Right cardiac atrium (tissue), 5 donors: ENCODE results near the gene AGBL4. TPM values are rescaled to one million over a fixed set of nuclear protein-coding genes. Genes with fewer than 3 reads are reported as not detected.
A peak's percentile ranks its signal among the peaks of the same experiment; 100 is the strongest.

Source experiments
- ATAC-seq, 2 donors: fragments of 200-7000 bp; cut with Tn5 transposase; one replicate each; pipeline versions ENCODE4 v1.8.0 to v1.9.1; 2020; ENCODE audit warnings: moderate library complexity in 2 of 2, mild to moderate bottlenecking in 1 of 2
- DNase-seq, 3 donors: peaks; one replicate each; pipeline ENCODE4 v3.0.0-alpha.2; 2020
- H3K27ac ChIP-seq: one replicate; pipeline ENCODE4 v1.5.1; 2013; ENCODE audit warnings: mild to moderate bottlenecking, low read length, control low read depth, moderate library complexity
- H3K27me3 ChIP-seq: one replicate; pipeline ENCODE4 v1.6.1; 2013; ENCODE audit not compliant: control insufficient read depth, insufficient read depth
- H3K4me1 ChIP-seq: one replicate; pipeline ENCODE4 v1.6.1; 2013; ENCODE audit warnings: low read length; ENCODE audit not compliant: control insufficient read depth, insufficient read depth
- H3K4me3 ChIP-seq: one replicate; pipeline ENCODE4 v1.5.1; 2013; ENCODE audit warnings: low read length, control low read depth
- H3K9me3 ChIP-seq: one replicate; pipeline ENCODE4 v1.6.1; 2013; ENCODE audit warnings: low read length; ENCODE audit not compliant: control insufficient read depth
- WGBS: extraction: QIAGEN DNeasy Blood & Tissue Kit; methylation state at CpG from one replicate; pipeline ENCODE4 v1.1.7; 2013; 5-methylcytosine and 5-hydroxymethylcytosine counted together
- intact Hi-C, 4 donors: fragments of 100-400 bp; cut with DNase I; formaldehyde crosslinking; loops; one replicate each; pipeline versions ENCODE4 v1.11.0 to v1.14.0; 2022 to 2023
- polyA plus RNA-seq: library from polyadenylated mRNA; stranded (reverse); fragments of 200-250 nt; gene quantifications from one replicate; pipeline ENCODE4 v1.2.3, GENCODE V29; 2013
- total RNA-seq, 4 donors: library from RNA; stranded (reverse); fragmentation: NEBNext Ultra II Directional; extraction: Animal tissue kit (Norgen Biotek cat#: 25700); gene quantifications; one replicate each; pipeline ENCODE4 v1.2.1, GENCODE V29; 2021
- donor health status: healthy with polysubstance abuse.
- donor health status: DM: no; HTN: yes; CAD: no.
- donor health status: DM: no; HTN: no; CAD: no.
- donor health status: DM: no; HTN: yes; CAD: no; lungs with severe emphysema.
- donor health status: DM: yes; HTN: yes; CAD: no.

AGBL4 gene
- total and polyA plus RNA-seq, 5 donors, result 1.1 to 4.3 (median 4.0) TPM

DNA sequence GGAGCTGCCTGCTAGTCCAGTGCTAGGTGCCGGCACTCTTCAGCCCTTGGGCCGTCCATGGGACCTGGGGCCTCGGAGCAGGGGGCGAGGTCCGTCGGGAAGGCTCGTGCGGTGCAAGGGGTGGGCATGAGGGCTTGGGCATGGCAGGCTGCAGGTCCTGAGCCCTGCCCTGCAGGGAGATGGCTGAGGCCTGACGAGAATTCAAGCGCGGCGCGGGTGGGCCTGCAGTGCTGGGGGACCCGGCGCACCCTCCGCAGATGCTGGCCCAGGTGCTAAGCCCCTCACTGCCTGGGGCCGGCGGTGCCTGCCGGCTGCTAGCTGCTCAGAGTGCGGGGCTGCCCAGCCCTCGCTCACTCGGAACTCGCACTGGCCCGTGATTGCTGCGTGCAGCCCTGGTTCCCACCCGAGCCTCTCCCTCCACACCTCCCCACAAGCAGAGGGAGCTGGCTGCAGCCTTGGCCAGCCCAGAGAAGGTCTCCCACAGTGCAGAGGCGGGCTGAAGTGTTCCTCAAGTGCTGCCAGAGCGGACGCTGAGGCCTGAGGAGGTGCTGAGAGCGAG, 467.0 kb downstream of the AGBL4 start:
- peak in 2 of 3 donors; percentile 45 to 46 for DNase-seq
- WGBS, result 95% methylated on average over 30 of the region's 30 CpGs
- Histone ChIP-seq H3K4me3 (no peak overlapping the region), H3K9me3 (no peaks in the 10 kb centered on the region), H3K27me3 (no peaks in the 10 kb centered on the region), H3K4me1 (no peaks in the 10 kb centered on the region), H3K27ac (no peak overlapping the region)
- ATAC-seq, result no peak
- intact Hi-C loops, result no loop called here

DNA sequence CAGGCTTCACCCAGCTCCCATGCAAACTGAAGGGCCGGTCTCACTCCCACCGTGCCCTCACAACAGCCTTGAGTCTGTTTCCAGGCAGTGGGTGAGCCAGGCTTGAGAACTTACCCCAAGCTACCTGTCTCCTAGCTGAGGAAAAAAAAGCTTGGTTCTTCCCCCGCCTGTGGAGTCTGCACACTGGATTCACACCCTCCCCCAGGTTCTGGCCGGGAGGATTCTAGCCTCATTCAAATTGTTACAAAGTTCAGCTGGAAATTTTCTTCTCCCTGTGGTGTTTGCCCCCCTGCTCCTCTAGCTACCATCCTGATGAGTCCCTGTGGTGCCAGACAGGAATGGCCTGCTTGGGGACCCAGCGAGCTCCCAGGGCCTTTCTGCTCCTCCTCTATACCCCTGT, 471.7 kb downstream of the AGBL4 start:
- intact Hi-C loops, result no loop called here
- no peak for DNase-seq
- Histone ChIP-seq H3K4me1 (no peaks in the 10 kb centered on the region), H3K4me3 (no peak overlapping the region), H3K27ac (no peak overlapping the region), H3K27me3 (no peaks in the 10 kb centered on the region), H3K9me3 (no peaks in the 10 kb centered on the region)
- WGBS, result 81% methylated on average over 5 of the region's 5 CpGs
- no peak for ATAC-seq

DNA sequence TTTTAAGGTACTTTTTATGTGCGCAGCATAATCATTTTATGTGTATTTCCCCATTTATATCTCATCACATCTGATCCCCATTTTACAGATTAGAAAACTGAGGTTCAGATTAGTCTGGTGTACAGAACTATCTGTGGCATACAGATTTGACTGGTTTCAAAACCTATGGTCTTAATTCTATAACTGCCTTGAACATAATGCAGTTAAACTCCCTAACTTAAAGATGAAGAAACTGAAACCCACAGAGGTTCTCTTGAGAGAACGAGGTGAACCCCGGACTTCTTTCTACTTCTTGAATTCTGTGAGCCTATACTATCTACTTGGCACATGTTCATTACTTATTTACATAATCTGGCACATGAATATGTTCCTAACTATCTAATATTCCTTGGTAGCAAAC, 479.1 kb downstream of the AGBL4 start:
- intact Hi-C loops, result no loop called here
- 77% methylated on average over 3 of the region's 3 CpGs for WGBS

DNA sequence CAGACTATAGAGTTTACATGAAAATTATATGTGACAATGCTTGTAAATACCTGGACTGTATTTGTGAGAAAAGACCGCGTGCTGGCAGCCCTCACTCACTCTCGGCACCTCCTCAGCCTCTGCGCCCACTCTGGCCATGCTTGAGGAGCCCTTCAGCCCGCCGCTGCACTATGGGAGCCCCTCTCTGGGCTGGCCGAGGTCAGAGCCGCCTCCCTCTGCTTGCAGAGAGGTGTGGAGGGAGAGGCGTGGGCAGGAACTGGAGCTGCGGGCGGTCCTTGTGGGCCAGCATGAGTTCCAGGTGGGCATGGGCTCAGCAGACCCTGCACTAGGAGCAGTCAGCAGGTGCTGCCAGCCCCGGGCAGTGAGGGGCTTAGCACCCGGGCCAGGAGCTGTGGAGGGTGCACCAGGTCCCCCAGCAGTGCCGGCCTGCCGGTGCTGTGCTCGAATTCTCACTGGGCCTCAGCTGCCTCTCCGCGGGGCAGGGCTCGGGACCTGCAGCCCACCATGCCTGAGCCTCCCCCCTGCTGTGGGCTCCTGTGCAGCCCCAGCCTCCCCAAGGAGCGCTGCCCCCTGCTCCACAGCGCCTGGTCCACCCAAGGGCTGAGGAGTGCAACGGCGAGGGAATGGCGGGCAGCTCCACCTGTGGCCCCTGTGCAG, 482.5 kb downstream of the AGBL4 start:
- H3K27me3 ChIP-seq, result no peaks in the 10 kb centered on the region
- peak in 1 of 3 donors; percentile 40 for DNase-seq
- no peak overlapping the region for H3K27ac ChIP-seq
- WGBS, result 91% methylated on average over 24 of the region's 24 CpGs
- ATAC-seq, result no peak
- no peak overlapping the region for H3K4me3 ChIP-seq
- no peaks in the 10 kb centered on the region for H3K4me1 ChIP-seq
- intact Hi-C loops, result no loop called here
- no peaks in the 10 kb centered on the region for H3K9me3 ChIP-seq

More for the DNA sequence above, 479.1 kb downstream of the AGBL4 start:
- ATAC-seq (no peak), DNase-seq (no peak)
- Histone ChIP-seq H3K9me3 (no peaks in the 10 kb centered on the region), H3K4me3 (no peak overlapping the region), H3K4me1 (no peaks in the 10 kb centered on the region), H3K27ac (no peak overlapping the region), H3K27me3 (no peaks in the 10 kb centered on the region)

GRCh38 chr1:49527606-49528305, 496.0 kb downstream of the AGBL4 start:
- intact Hi-C loops, result no loop called here
- WGBS, result 61% methylated on average over 7 of the region's 7 CpGs
- H3K27me3 ChIP-seq, result no peaks in the 10 kb centered on the region
- H3K4me3 ChIP-seq, result no peak overlapping the region
- ATAC-seq (no peak), DNase-seq (no peak)
- H3K4me1 ChIP-seq, result no peaks in the 10 kb centered on the region
- H3K9me3 ChIP-seq, result no peaks in the 10 kb centered on the region
- no peak overlapping the region for H3K27ac ChIP-seq

DNA sequence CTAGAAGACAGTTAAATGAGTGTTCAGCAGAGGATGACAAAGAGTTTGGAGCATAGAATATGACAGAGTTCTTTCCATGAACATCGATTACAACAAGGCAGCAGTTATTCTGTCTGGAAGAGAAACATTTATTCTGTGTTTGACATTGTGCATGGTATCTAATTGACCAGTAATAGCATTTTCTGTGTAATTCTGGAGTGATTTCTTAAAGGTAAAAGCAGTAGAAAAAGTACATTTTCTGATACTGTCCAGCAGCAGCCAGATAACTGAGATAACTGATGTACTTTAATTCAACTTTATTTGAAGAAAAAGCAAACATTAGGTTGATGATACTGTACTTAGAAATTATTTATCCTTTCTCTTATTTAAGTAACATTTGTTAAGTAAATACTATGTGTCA, 497.1 kb downstream of the AGBL4 start:
- WGBS, result 84% methylated on average over 1 of the region's 1 CpG
- ATAC-seq (no peak), DNase-seq (no peak)
- intact Hi-C loops, result no loop called here
- no peak overlapping the region for H3K27ac ChIP-seq
- H3K4me3 ChIP-seq, result no peak overlapping the region
- H3K4me1 ChIP-seq, result no peaks in the 10 kb centered on the region
- H3K27me3 ChIP-seq, result no peaks in the 10 kb centered on the region
- H3K9me3 ChIP-seq, result no peaks in the 10 kb centered on the region

DNA sequence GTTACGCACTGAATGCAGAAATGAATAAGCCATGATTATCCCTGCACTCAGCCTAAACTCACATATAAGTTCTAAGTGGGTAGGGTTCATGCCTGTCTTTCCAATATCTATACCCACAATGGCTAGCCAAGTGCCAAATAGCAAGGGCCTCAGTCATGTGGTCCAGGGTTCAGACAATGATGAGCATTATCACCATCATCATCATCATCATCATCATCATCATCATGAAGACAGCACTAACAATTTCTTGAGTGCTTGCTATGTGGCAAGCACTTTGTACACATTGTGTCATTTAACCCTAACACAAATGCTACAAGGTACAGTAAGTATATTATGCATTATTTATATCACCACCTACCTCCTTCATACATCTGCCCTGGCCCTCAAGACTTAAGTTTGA, 500.0 kb downstream of the AGBL4 start:
- no peaks in the 10 kb centered on the region for H3K9me3 ChIP-seq
- H3K4me1 ChIP-seq, result no peaks in the 10 kb centered on the region
- H3K4me3 ChIP-seq, result no peak overlapping the region
- intact Hi-C loops, result no loop called here
- H3K27me3 ChIP-seq, result no peaks in the 10 kb centered on the region
- DNase-seq (no peak), ATAC-seq (no peak)
- no peak overlapping the region for H3K27ac ChIP-seq
- 90% methylated on average over 1 of the region's 1 CpG for WGBS

DNA sequence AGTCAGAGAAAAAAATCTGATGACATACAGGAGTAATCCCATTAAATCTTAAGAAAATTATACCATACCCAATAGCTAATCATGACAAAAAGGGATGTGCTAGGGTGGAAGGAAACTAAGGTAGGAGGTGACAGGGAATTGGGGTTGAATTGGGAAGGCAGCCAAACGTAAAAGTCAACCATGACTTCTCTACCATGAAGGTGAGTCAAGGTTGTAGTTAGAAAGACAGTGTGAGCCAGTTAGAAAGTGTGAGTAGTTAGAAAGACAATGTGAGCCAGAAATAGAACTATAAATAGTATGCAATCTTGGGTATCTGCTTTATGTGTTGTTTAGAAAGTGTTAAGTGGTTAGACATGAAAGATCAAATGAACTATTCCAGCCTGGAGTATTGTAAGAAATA, 556.8 kb downstream of the AGBL4 start:
- Histone ChIP-seq H3K9me3 (no peaks in the 10 kb centered on the region), H3K27ac (no peak overlapping the region), H3K4me1 (no peaks in the 10 kb centered on the region), H3K27me3 (no peaks in the 10 kb centered on the region), H3K4me3 (no peak overlapping the region)
- intact Hi-C loops, result no loop called here
- WGBS, result 45% methylated on average over 1 of the region's 1 CpG
- DNase-seq (no peak), ATAC-seq (no peak)

DNA sequence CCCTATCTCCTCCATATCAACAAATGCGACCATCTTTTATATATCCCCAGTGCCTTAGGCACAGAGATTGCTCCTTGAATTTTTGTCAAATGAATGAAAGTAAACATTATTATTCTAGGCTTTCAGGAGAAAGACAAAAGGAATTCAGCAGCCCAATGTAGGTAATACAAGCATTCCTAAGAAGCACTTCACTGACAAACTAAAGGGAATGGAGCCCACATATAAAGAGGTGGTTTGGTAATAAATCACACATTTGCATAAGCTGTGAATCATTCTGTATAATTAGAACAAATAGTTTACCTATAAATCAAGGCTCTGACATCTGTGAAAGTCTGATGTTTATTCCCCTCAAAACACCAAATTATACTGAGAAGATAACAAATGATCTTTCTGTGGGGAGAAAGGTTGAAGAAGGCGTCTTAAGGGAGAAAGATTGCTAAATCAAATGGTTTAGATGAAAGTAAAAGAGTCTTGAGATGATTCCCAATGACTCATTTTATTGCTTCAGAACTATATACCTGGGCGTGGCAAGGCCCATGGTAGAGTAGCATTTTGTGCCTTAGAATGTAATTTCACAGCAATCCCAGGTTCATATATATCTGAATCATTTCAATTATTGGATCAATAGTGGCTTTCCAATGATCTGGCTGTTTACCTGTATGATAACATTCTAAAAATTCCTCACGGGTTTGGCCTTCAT, 558.1 kb downstream of the AGBL4 start:
- intact Hi-C loops, result no loop called here
- Histone ChIP-seq H3K27ac (no peak overlapping the region), H3K9me3 (no peaks in the 10 kb centered on the region), H3K4me1 (no peaks in the 10 kb centered on the region), H3K4me3 (no peak overlapping the region), H3K27me3 (no peaks in the 10 kb centered on the region)
- 61% methylated on average over 4 of the region's 4 CpGs for WGBS
- DNase-seq (no peak), ATAC-seq (no peak)

DNA sequence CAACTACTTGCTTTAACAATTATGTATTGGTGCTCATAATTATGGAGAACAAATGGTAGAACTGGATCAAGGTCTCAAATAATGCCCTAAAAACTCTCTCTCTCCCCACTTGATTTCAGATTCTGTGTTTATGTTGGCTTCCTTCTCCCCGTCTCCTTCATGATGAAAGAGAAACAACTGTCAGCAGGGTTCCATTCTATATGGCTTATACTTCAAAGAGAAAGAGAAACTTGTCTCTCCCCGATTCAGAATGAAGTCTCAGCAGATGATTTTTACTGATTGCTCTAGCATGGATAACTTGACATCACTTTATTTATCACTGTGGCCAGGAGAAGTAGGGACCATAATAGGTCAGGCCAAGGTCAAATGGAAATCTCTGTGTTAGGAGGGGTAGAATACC, 575.6 kb downstream of the AGBL4 start:
- Histone ChIP-seq H3K27me3 (no peaks in the 10 kb centered on the region), H3K27ac (no peak overlapping the region), H3K4me1 (no peaks in the 10 kb centered on the region), H3K4me3 (no peak overlapping the region), H3K9me3 (no peaks in the 10 kb centered on the region)
- WGBS, result 61% methylated on average over 2 of the region's 2 CpGs
- DNase-seq (no peak), ATAC-seq (no peak)
- intact Hi-C loops, result no loop called here

DNA sequence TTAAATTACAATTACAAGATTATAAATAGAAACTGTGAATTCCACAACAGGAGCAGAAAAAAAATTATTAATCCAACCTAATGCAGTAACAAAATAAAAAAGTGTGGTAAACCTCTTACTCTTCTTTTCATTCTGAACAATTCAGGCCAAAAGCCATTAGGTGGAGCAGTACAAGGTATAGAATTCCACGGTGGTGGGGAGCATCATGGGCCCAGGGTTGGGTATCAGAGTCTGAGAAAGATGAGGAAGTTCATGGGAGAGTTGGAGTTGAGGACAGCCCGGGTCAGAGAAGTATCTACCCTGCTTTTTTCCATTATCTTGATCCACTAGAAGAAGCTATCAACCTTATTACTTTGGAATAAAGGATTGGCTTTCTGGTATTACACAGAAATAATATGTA, 586.9 kb downstream of the AGBL4 start:
- 46% methylated on average over 2 of the region's 2 CpGs for WGBS
- Histone ChIP-seq H3K27me3 (no peaks in the 10 kb centered on the region), H3K4me1 (no peaks in the 10 kb centered on the region), H3K9me3 (peaks cover 3% of the 10 kb centered on the region), H3K4me3 (no peak overlapping the region), H3K27ac (no peak overlapping the region)
- no peak for DNase-seq
- no peak for ATAC-seq
- intact Hi-C loops, result no loop called here
